Raji (cell line): ENCODE measurements around the gene SMIM35.

Source experiments
- POLR2A ChIP-seq: IDR thresholded peaks from 2 replicates; pipeline ENCODE4 v1.6.1; 2011; ENCODE audit warnings: low read depth, low read length, control low read depth; ENCODE audit not compliant: insufficient read depth

Gene SMIM35

GRCh38 chr11:118114266-118114665 is 27.5 kb upstream of the SMIM35 start:
- TF ChIP-seq POLR2A = no peak

GRCh38 chr11:118112711-118113430 is 26.1 kb upstream of the SMIM35 start:
- no peak for TF ChIP-seq POLR2A

GRCh38 chr11:118111744-118112035 is 24.9 kb upstream of the SMIM35 start:
- TF ChIP-seq POLR2A = no peak

GRCh38 chr11:118111019-118111743 is 24.4 kb upstream of the SMIM35 start:
- TF ChIP-seq POLR2A = no peak

GRCh38 chr11:118109231-118109630 is 22.5 kb upstream of the SMIM35 start:
- TF ChIP-seq POLR2A = no peak

- TF ChIP-seq POLR2A = no peak
These were observed 21.8 kb upstream of the SMIM35 start for GRCh38 chr11:118108513-118108912.

GRCh38 chr11:118106789-118107335 is 20.1 kb upstream of the SMIM35 start:
- TF ChIP-seq POLR2A = no peak

GRCh38 chr11:118105657-118106305 is 19.0 kb upstream of the SMIM35 start:
- TF ChIP-seq POLR2A = no peak

- TF ChIP-seq POLR2A = no peak
These were observed 17.7 kb upstream of the SMIM35 start for GRCh38 chr11:118104491-118104890.

- TF ChIP-seq POLR2A = no peak
These were observed 16.0 kb upstream of the SMIM35 start for GRCh38 chr11:118102721-118103261.

- TF ChIP-seq POLR2A = no peak
These were observed 14.0 kb upstream of the SMIM35 start for GRCh38 chr11:118100691-118101232.

- no peak for TF ChIP-seq POLR2A
These were observed 13.2 kb upstream of the SMIM35 start for GRCh38 chr11:118099838-118100556.

- no peak for TF ChIP-seq POLR2A
These were observed 12.5 kb upstream of the SMIM35 start for GRCh38 chr11:118098996-118099837.

GRCh38 chr11:118095967-118096367 is 9.2 kb upstream of the SMIM35 start:
- no peak for TF ChIP-seq POLR2A
